GOT3 (cell line): ENCODE results near the gene TCEAL4.
"Not testable (repeated sequence)": the region's sequence is repeated elsewhere in the genome, so short reads cannot be mapped to it uniquely, and the experiment has no call there.

Experiments
- DNase-seq: peaks from one replicate; lab custom pipeline; 2025; ENCODE audit warnings: mixed read lengths; lab: John Stamatoyannopoulos, UW

The TCEAL4 gene

GRCh38 chrX:103592295-103592694 lies 7.0 kb downstream of the TCEAL4 start:
- DNase-seq, result not testable (repeated sequence)

DNA sequence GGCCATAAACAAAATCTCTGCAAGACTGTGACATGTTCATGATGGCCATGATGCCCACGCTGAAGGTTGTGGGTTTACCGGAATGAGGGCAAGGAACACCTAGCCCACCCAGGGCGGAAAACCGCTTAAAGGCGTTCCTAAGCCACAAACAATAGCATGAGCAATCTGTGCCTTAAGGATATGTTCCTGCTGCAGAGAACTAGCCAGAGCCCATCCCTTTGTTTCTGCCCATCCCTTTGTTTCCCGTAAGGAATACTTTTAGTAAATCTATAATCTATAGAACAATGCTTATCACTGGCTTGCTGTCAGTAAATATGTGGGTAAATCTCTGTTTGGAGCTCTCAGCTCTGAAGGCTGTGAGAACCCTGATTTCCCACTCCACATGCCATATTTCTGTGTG lies 9.9 kb downstream of the TCEAL4 start:
- not testable (repeated sequence) for DNase-seq

DNA sequence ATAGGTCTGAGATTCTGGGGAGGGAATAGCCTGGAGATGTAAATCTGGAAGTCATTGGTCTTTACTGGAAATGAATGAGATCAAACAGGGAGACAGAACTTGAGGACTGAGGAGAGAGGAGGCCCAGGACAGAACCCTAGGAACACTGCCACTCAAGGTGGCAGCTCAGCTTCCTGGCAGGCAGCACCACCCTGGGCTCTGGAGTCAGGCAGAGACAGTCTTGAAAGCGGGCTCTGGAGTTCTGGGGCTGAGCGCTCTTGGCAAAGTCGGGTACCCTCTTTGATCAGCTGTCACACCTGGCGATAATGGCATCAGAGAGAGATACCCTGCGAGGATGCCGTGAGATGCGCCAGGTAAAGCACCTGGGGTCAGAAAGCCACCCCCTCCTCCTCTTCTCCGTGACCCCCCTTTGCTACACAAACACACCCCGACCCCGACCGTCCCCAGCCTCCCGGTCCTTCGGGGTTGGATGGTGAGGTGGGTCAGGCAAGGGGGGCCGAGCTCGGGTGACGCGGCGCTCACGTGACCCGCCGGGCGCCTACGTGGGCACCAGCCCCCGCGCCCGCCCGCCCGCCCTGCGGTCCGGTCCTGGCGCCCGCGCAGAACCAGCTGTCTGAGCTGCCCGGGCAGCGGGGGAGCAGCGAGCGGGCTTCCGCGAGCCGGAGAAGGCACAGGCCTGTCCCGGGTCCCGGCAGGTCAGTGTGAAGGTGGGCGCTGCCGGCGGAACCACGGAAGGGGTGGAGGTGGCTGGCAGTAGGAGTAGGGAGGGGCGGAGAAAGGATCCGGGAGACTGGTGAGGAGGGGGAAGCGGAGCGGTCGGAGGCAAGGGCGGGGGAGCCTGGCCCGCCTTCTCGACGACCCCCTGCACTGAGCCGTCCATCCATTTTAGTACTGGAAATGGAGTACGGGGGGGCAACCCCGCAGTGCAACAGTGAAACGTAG lies 22.3 kb downstream of the TCEAL4 start, which contains the start of gene TCEAL3:
Gene TCEAL3 (plus strand): TSS at position 600 of the 942 bp plus-strand sequence. CDS start 1,102 bp downstream, outside the sequence.
- no peak for DNase-seq

GRCh38 chrX:103608306-103608963 lies 23.1 kb downstream of the TCEAL4 start:
- DNase-seq, result no peak

DNA sequence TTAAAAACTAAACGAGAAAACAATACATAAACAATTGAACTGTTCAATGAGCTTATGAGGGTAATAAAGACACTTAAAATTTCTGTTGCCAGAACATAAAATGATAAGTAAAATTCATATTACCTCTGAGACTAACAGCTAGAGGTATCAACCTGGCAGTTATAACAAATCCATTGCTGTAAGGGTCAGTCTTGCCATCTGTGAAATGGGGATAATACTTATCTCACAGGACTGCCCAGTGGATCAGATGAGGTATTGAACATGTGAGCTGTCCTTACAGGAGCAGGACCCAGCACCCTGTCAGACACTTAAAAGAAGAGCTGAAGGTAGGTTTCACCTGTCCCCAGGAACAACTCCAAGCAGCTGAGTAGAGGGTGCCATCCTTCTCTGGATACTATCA lies 25.0 kb downstream of the TCEAL4 start:
- DNase-seq, result no peak

DNA sequence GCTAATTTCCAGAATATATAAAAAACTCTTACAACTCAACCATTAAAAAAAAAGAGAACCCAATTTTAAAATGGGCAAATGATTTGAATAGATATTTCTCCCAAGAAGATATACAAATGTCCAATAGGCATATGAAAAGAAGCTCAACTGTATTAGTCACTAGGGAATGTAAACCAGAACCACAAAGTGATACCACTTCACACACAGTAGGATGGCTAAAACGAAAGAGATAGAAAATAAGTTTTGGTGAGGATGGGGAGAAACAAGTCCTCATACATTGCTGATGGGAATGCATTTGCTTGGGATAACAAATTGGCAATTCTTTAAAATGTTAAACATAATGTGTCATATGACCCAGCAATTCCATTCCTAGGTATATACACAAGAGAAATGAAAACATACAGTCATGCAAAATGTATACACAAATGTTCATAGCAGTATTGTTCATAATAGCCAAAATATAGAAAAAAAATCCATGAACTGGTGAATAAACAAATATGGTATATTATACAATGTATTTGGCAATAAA lies 28.1 kb downstream of the TCEAL4 start:
- no peak for DNase-seq

GRCh38 chrX:103614999-103615398 lies 29.7 kb downstream of the TCEAL4 start:
- DNase-seq, result no peak

- DNase-seq, result no peak
Measured at GRCh38 chrX:103615781-103616371, 30.6 kb downstream of the TCEAL4 start.

DNA sequence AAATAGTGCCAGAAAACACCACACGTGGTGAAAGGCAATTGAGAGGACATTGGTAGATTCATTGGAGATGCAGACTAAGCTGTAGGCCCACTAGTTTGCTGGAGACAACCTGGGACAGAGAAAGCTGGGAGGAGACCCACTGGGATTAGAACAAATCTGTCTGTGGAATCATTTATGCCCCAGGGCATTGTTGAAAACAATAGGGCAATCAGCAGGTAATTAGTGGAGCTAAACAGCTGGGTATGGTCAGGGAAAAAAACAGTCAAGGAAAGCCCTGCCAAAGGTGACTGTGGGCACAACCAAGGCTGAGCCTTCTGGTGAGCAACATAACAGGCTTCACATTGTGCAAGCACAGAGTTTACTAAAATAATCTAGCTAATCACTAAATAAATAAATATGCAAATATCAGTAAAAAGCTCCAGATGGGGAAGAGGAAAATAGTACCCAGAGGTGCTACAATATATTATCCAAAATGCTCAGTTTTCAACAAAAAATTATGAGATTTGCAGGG lies 31.4 kb downstream of the TCEAL4 start:
- DNase-seq, result no peak

DNA sequence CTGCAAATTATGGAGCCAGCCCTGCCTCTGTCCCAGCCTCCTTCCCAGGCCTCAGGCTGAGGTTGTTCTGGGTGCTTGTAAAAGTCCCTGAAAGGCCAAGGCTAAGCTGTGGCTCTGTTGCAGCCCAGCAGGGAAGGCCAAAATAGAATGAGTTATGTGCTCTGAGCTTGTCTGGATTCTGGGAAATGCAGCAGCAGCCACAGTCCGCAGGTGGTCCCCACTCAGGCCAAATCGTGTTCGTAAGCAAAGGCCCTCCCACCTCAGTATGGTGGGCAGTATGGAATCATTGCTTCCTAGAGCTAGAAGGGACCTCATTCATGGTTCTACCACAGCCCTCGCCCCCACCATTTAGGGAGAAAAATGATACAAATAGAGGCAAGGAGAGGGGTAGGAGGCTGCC lies 38.8 kb downstream of the TCEAL4 start:
- DNase-seq, result no peak

DNA sequence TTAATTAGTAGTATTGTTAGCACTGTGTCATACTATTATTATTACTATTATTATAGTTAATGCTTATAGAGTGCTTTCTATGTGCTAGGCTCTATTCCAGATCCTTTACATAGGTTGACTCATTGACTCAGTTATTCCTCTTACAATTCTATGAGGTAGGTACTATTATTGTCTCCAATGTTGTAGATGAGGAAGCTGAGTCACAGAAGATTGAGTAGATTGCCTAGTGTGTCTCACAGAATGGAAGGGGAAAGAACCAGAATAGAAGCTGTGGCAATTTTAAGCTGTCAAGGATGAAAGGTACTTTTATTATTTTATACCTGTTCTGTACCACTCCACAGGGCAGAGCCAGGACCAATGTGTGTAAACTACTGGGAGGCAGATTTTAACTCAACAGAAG lies 41.5 kb downstream of the TCEAL4 start:
- no peak for DNase-seq

DNA sequence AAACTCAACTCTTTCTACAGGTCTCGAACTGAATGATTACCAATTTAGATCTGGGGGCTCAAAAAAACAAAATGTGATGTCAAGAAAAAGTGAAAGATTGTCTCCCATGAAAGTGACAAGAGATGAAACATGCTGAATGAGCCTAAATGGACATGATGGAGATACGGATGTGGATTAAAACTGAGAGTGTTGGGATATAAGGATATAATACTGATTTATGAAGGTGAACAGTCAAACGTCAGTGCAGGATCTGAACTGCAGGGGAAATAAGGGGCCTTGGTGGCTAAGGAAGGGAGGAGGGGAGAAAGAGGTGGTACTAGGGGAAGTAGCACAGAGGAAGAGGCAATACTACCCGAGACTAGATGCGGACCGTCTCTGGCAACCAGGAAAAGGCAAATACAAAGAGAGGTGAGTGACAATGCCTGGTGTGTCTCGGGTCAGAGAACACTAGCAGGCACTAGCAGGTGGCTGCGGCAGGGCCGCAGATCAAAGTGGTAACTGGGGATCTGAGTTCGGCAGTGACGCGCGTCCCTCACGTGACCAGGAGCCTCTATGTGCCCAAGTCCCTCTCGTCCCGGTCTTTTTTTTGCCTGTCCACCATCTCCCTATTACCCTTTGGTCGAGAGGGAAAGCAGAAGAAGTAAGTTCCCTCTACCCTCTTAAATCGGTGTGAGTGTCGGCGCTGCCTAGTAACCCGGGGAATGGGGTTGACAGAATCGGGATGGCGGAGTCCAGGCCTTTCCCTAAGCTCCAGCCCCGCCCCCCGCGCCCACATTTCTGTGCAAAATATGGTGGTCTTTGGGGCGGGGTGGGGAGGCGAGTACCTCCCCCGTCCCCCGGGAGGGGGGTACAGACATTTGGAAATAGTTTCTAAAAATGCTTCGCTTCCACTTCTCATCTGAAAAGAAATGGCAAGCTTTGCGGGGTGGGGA lies 43.3 kb downstream of the TCEAL4 start, which contains the start of gene TCEAL1:
Gene TCEAL1 (plus strand): TSS at position 590 of the 932 bp plus-strand sequence. CDS start 942 bp downstream, outside the sequence.
- no peak for DNase-seq

GRCh38 chrX:103629318-103630170 lies 44.2 kb downstream of the TCEAL4 start:
- DNase-seq, result peak; percentile 4

DNA sequence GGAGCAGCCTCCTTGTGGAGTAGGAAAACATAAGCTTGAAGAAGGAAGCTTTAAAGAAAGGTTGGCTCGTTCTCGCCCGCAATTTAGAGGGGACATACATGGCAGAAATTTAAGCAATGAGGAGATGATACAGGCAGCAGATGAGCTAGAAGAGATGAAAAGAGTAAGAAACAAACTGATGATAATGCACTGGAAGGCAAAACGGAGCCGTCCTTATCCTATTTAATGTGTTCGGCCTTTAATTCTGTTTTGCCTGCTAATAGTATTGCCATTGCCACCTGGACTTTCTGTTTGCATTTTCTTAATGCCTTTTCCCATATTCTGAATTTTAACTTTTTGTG lies 44.8 kb downstream of the TCEAL4 start:
- DNase-seq, result no peak

DNA sequence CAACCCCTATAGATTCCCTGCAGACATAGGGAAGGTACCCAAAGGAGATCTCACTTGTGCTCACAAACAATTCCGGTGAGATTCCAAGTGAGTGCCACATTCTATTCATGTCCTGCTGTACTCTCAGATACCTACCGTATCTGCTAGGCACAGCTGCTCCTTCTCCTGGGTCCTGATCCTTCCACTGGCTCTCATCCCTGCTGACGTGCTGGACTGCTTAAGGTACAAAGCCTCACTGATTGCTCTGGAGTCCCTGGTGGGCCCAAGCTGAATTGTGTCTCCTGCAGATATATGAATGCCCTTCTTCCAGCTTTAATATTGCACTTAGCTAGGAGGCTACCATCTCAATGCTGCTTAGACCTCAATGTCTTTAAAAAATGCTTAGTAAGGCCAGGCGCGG lies 45.8 kb downstream of the TCEAL4 start:
- no peak for DNase-seq

DNA sequence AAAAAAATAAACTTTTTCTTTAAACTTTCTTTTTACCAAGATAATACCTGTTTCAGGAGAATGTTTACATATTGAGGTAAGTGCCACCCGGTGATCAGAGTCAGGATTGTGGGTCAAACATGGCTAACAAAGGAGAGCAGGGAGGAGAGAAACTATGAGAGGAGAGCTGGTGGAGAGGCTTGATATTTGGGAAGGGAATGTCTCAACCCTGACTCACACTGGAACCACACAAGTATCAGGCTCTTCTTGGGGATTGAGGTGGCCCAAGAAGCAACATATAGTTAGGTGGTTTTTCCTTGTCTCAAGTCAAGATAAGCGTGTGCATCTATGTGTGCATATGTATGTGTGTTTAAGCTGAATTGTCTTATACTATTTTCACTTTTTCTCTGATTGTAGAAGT lies 50.1 kb downstream of the TCEAL4 start:
- DNase-seq, result no peak
